ENCODE results near the gene TSR3. TPM values are rescaled to one million over a fixed set of nuclear protein-coding genes. Genes with fewer than 3 reads are reported as not detected.
"Not testable (repeated sequence)": the region's sequence is repeated elsewhere in the genome, so short reads cannot be mapped to it uniquely, and the experiment has no call there.

Gene TSR3
- total RNA-seq, 1 donor from 2014 or later: 97.2 TPM

GRCh38 chr16:1335996-1336395, 15.7 kb downstream of the TSR3 start:
- DNase-seq: no peak

DNA sequence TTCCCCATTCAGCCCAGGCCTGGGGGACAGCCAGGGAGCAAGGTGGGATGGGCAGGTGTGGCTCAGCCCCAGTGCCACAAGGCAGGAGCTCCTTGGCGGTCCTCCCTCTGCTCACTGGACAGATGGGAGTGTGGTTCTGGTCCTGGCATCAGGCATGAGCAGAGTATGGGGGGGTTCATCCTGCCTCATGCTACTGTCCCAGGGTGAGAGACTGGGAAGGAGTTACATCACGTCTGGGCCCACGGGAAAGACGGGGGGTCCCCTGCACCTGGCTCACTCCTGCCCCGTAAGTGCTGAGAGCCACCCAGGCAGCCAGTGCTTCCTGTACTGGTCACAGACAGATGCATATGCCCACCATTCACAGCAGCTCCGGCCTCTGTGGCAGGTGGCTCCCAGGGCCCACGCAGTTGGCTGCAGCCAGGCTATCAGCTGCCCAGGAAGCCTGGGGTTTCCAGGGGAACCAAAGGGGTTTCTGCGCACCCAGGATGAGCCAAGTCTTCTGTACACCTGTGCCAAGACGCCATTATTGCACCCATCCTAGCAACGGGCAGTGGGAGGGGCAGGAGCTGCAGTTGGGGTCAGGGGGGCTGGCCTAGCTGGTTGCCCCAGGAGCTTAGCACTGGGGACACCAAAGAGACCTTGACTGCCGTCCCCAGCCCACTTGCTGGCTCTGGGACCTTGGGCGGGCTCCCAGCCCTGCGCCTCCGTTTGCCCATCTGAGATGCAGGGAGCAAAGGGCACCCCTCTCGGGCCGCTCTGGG, 16.3 kb downstream of the TSR3 start:
- no peak for DNase-seq

DNA sequence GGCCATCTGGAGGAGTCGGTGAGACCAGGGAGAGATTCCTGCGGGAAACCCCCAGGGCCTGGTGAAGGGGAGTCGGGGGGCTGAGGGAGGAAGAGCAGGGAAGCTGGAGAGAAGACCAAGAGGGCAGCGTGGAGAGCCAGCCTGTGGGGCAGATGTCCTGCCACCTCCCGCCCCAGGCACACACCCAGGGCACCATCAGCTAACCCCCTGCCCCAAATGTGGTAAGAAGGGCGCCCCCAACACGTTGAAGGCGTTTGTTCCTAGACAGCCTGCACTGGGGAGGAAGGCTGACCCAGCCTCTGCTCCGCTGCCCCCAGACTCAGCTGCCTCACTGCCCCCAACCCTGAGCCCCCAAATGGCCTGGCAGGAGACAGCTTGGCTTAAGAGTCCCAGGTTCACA, 16.9 kb downstream of the TSR3 start:
- no peak for DNase-seq

DNA sequence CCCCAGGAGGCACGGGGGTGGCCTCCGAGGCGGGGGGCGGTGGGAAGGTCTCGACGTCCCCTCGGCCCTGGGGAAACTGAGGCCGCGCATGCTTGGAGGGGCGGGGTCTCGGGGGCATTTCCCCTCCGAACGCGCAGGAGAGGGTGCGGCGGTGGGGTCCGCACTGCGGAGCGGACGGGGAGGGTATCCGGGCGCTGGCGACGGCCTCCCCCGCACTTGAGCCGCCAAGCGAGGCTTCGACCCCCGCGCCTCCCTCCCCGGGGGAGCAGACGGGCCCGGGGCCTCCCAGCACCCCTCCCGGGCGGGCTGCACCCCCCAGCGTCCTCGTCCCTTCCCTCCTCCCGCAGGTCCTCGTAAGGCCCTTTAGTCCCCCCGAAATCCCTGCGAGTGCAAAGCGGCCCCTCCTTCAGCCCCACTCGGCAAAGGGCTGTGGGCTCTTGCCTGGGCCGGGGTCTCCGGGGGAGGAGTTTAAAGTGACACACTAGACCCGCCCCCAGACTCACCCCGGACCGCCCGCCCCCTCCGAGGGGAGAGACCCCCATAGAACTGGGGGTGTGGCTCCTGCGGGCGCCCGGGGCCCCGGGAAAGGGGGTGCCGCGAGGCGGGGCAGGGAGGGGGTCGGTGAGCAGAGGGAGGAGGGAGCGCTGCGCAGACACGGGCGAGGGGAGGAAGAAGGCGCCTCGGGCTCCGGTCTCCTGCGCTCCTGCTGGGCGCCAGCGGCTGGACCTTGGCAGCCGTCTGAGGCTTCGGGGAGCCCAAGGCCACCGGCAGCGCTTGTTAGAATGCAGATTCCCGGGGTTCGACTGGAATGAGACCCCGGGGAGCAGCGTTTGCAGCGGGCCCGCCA, 17.6 kb downstream of the TSR3 start:
- DNase-seq: no peak

GRCh38 chr16:1333149-1333812, 18.4 kb downstream of the TSR3 start, which contains the start of gene BAIAP3:
TSS of gene BAIAP3 (plus strand) at chr16:1333645. CDS start at chr16:1338550, 4,905 bp downstream.
- DNase-seq: peak; percentile 53

- no peak for DNase-seq
Measured at GRCh38 chr16:1332618-1333148, 19.0 kb downstream of the TSR3 start.

DNA sequence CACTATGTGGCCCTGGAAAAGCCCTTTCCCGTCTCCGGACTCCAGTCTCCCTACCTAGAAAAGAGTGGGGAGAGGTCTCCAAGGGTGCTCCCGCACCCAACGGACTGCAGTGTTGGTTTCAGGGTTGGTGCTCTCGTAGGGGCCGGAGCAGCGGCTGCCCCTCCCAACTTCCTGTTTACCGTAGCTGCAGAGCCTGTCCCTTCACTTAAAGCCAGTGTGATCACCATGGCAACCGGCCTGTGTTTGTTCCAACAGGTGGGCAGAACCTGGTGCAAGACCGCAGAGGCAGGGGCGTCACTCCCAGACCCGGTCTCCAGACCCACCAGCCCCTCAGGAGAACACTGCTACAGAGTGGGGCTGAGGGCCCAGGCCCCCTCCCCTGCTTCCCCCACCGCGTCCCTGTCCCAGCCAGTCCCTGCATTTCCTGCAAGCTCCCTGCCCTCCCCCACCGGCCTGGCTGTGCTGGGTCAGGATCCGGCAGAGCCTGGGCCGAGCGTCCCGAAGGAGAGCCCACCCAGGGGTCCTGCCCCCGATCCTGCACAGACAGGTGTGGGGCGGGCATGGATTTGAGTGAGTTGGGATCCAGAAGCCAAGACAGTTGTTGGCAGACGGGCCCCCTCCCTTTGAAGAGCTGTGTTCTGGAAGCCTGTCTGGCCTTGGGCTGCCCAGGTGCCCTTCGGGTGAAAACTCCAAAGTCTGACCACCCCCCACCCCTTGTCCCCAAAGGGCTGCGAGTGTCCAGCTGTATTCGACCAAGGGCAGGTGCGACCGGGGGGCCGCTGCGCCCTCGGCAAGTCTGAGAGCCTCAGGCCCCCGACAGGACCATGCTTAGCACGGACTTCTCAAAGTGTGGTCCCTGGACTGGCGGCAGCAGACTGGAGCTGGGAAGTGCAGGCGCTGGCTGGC, 19.7 kb downstream of the TSR3 start:
- peak; percentile 73 for DNase-seq

- DNase-seq: no peak
Measured at GRCh38 chr16:1330931-1331711, 20.6 kb downstream of the TSR3 start.

GRCh38 chr16:1330260-1330914, 21.3 kb downstream of the TSR3 start:
- no peak for DNase-seq

- DNase-seq: not testable (repeated sequence)
Measured at GRCh38 chr16:1328961-1329360, 22.7 kb downstream of the TSR3 start.

DNA sequence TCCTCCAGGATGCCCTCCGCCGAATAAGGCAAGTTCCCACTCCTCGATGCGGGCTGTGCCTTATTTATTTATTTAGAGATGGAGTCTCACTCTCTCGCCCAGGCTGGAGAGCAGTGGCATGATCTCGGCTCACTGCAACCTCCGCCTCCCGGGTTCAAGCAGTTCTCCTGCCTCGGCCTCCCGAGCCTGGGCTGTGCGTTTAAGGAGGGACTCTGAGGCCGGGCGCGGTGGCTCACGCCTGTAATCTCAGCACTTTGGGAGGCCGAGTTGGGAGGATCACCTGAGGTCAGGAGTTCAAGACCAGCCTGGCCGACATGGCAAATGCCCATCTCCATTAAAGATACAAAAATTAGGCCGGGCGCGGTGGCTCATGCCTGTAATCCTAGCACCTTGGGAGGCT, 23.5 kb downstream of the TSR3 start:
- DNase-seq: not testable (repeated sequence)

- DNase-seq: no peak
Measured at GRCh38 chr16:1327619-1327947, 24.1 kb downstream of the TSR3 start.

GRCh38 chr16:1326946-1327618, 24.6 kb downstream of the TSR3 start:
- no peak for DNase-seq

DNA sequence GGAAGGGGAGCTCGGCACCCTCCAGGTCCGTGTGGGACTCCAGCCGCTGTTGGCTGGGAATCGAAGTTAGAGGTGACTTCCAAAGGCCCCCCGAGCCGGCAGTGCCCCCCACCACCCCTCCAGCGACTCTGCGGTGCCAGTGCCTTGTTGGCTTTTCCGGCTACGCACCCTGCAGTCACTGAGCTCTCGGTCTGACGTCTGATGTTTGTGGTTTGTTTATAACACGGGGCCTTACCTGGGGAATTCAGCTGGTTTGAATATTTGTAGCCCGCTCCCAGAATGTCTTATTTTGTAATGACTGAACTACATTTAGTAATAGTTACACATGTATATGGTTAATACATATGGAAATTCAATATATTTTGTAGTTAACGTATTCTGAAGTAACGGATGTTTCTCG, 25.3 kb downstream of the TSR3 start:
- no peak for DNase-seq

DNA sequence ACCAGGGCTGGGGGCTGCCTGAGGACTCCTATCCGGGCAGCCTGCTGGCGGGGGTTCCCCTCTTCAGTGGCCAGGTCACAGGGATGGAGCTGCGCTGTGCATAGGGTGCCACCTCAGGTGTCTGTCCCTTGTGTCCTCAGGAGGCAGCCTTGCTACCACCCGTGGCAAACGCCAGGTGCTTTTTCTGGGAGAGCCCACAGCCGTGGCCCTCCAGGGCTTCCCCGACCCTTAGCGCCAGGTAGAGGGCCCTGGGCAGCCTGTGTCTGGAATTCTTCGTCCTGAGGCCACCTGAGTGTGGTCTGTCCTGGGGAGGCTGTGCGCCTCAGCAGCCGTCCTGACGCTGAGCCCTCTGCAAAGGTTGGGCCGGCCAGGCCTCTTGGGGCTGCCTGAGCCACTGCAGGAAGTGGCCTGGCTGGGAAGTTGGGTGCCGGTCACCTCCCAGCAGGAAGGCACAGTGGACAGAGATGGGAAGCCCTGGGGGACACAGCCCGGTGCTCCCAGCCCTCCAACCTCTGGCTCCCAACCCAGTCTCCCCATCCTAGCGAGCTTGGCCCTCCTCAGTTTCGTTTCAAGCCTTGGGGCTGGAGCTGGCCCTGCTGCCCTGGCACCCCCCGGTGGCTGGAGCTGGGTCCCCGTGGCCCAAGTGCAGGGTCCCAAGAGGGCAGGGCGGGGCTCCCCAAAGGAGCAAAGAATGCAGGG, 25.9 kb downstream of the TSR3 start:
- no peak for DNase-seq

- no peak for DNase-seq
Measured at GRCh38 chr16:1325261-1325660, 26.4 kb downstream of the TSR3 start.

GRCh38 chr16:1324286-1324826, 27.3 kb downstream of the TSR3 start:
- no peak for DNase-seq

GRCh38 chr16:1323296-1324239, 28.1 kb downstream of the TSR3 start:
- no peak for DNase-seq

All from dermis blood vessel endothelial cell (primary cell).